ENCODE data around the gene ZC3H12A. TPM values are rescaled to one million over a fixed set of nuclear protein-coding genes. Genes with fewer than 3 reads are reported as not detected.
A peak's percentile ranks its signal among the peaks of the same experiment; 100 is the strongest.

ZC3H12A gene
- total and polyA plus RNA-seq, 2 donors (not counting 1 experiment from before 2014, with no cell fraction given) = 73.0 to 170 TPM

DNA sequence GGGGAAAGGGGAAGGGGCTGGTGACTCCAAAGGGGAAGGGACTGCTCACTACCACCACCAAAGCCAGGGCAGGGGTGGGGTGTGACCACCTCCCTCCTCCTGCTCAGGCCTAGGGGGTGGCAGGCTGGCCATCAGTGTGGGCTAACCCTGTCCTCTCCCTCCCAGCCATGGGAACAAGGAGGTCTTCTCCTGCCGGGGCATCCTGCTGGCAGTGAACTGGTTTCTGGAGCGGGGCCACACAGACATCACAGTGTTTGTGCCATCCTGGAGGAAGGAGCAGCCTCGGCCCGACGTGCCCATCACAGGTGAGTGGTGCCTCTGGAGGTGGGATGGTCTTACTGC lies 5.7 kb downstream of the ZC3H12A start:
- H3K9me3 ChIP-seq (ENCODE audit: control extremely low read depth in 1 of 3, control insufficient read depth in 2 of 3, insufficient read depth in 1 of 3, low read length in 2 of 3) = no peaks in the 10 kb centered on the region
- H3K79me2 ChIP-seq (ENCODE audit: control insufficient read depth, insufficient read depth, low read length) = peaks cover 72% of the 10 kb centered on the region
- no peak for ATAC-seq (ENCODE audit: low read depth)
- H3K4me3 ChIP-seq (ENCODE audit: control extremely low read depth in 1 of 5, extremely low read depth in 1 of 5, insufficient read depth in 1 of 5, low read depth in 2 of 5, low read length in 4 of 5) = peak overlapping the region in 4 of 5 experiments; percentile 94 to 99 (median 98)
- Mint-ChIP-seq H3K27ac (peak overlapping the region; percentile 98), H3K9me3 (ENCODE audit: insufficient read depth) (no peaks in the 10 kb centered on the region), H3K4me1 (peaks cover 59% of the 10 kb centered on the region), H3K27me3 (no peaks in the 10 kb centered on the region), H3K4me3 (peak overlapping the region; percentile 100)
- no peaks in the 10 kb centered on the region for H3K27me3 ChIP-seq (replicated peaks in 1 of 4; ENCODE audit: control extremely low read depth in 1 of 4, control insufficient read depth in 3 of 4, insufficient read depth in 4 of 4, low read length in 3 of 4)
- ChIA-PET POLR2A (interaction anchor here (1.1 to 1.2 kb wide), 2 partner anchors 7 to 35 kb away, joined by 3 to 6 read pairs; partner anchors contain the start of gene MEAF6), CTCF (interaction anchor here (2.2 to 22.3 kb wide), 4 partner anchors 8 to 35 kb away, joined by 7 to 690 read pairs (median 114); partner anchors contain the start of gene MEAF6)
- H3K4me2 ChIP-seq (replicated peaks; ENCODE audit: low read depth, low read length, poor library complexity, severe bottlenecking) = peak overlapping the region; percentile 92
- H4K20me1 ChIP-seq (ENCODE audit: control insufficient read depth, insufficient read depth, low read length, poor library complexity, severe bottlenecking) = peaks cover 92% of the 10 kb centered on the region
- no peak for DNase-seq
- H3K27ac ChIP-seq (ENCODE audit: low read length in 2 of 2) = peak overlapping the region; percentile 96 to 97
- WGBS (ENCODE audit: insufficient coverage) = 85% methylated on average over 4 of the region's 5 CpGs
- peak overlapping the region; percentile 96 for H3K9ac ChIP-seq (ENCODE audit: low read length)
- H3K36me3 ChIP-seq (replicated peaks in 1 of 2; ENCODE audit: control extremely low read depth in 1 of 2, control insufficient read depth in 1 of 2, extremely low read depth in 1 of 2, insufficient read depth in 2 of 2, low read length in 1 of 2) = peaks cover 0 to 90% of the 10 kb centered on the region in 2 experiments
- intact Hi-C loops (cut with micrococcal nuclease) = no loop called here
- H3K4me1 ChIP-seq (ENCODE audit: control insufficient read depth in 2 of 2, insufficient read depth in 2 of 2, low read length in 2 of 2) = peaks cover 32 to 66% of the 10 kb centered on the region in 2 donors
- TF ChIP-seq, protein P1, sequence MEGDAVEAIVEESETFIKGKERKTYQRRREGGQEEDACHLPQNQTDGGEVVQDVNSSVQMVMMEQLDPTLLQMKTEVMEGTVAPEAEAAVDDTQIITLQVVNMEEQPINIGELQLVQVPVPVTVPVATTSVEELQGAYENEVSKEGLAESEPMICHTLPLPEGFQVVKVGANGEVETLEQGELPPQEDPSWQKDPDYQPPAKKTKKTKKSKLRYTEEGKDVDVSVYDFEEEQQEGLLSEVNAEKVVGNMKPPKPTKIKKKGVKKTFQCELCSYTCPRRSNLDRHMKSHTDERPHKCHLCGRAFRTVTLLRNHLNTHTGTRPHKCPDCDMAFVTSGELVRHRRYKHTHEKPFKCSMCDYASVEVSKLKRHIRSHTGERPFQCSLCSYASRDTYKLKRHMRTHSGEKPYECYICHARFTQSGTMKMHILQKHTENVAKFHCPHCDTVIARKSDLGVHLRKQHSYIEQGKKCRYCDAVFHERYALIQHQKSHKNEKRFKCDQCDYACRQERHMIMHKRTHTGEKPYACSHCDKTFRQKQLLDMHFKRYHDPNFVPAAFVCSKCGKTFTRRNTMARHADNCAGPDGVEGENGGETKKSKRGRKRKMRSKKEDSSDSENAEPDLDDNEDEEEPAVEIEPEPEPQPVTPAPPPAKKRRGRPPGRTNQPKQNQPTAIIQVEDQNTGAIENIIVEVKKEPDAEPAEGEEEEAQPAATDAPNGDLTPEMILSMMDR (IDR thresholded peaks at IDR 0.05) = no peak
- TF ChIP-seq EZH2 (IDR thresholded peaks at IDR 0.05; ENCODE audit: borderline replicate concordance, insufficient read depth, low read depth, low read length, poor library complexity, severe bottlenecking) = no peak
- H2AFZ ChIP-seq (ENCODE audit: insufficient read depth, low read depth, low read length, poor library complexity, severe bottlenecking) = no peak overlapping the region

DNA sequence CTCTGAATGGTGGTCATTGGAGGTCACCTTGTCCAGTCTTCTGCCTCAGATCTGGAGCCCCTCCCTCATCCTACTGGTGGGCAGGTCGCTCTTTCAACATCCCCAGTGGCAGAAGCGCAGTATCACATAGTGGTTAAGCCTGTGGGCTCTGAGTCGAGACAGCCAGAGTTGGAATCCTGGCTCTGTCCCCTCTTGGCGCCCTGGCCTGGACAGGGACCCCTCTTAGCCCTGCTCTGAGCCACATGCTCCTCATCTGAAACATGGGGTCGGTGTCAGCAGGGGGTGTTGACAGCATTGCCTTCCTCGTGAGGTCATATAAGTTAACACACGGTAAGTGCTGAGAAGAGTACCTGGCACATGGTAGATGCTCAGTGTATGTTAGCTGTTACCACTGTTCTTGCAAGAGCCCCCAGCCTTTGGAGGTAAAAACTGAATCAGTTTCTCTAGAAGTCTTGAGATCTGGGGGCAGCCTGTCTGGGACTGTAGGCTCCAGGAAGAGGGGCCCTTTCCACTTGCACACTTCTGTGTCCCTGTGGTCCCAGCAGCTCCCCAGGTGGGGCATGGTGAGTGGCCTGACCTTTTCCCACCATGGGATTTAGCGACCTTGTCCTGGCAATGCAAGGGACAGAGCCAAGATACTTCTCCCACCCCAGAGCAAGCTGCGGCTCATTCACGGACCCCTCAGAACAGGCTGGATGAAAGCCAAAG lies 6.4 kb downstream of the ZC3H12A start:
- POLR2A ChIA-PET = no interaction called here
- Mint-ChIP-seq H3K27ac (peak overlapping the region; percentile 98), H3K4me3 (peak overlapping the region; percentile 100), H3K9me3 (ENCODE audit: insufficient read depth) (no peaks in the 10 kb centered on the region), H3K27me3 (no peaks in the 10 kb centered on the region), H3K4me1 (peaks cover 58% of the 10 kb centered on the region)
- peak overlapping the region; percentile 92 for H3K4me2 ChIP-seq (replicated peaks; ENCODE audit: low read depth, low read length, poor library complexity, severe bottlenecking)
- H3K4me3 ChIP-seq (ENCODE audit: control extremely low read depth in 1 of 5, extremely low read depth in 1 of 5, insufficient read depth in 1 of 5, low read depth in 2 of 5, low read length in 4 of 5) = no peak overlapping the region
- H3K4me1 ChIP-seq (ENCODE audit: control insufficient read depth in 2 of 2, insufficient read depth in 2 of 2, low read length in 2 of 2) = peaks cover 32 to 60% of the 10 kb centered on the region in 2 donors
- 98% methylated on average over 8 of the region's 10 CpGs for WGBS (ENCODE audit: insufficient coverage)
- no peaks in the 10 kb centered on the region for H3K27me3 ChIP-seq (replicated peaks in 1 of 4; ENCODE audit: control extremely low read depth in 1 of 4, control insufficient read depth in 3 of 4, insufficient read depth in 4 of 4, low read length in 3 of 4)
- CTCF ChIA-PET = interaction anchor here (22.3 kb wide), 1 partner anchor 26 kb away, joined by 690 read pairs; no protein-coding TSS in a partner anchor
- TF ChIP-seq EZH2 (IDR thresholded peaks at IDR 0.05; ENCODE audit: borderline replicate concordance, insufficient read depth, low read depth, low read length, poor library complexity, severe bottlenecking) = no peak
- TF ChIP-seq, protein P1 (IDR thresholded peaks at IDR 0.05) = no peak
- H4K20me1 ChIP-seq (ENCODE audit: control insufficient read depth, insufficient read depth, low read length, poor library complexity, severe bottlenecking) = peaks cover 86% of the 10 kb centered on the region
- H3K79me2 ChIP-seq (ENCODE audit: control insufficient read depth, insufficient read depth, low read length) = peaks cover 65% of the 10 kb centered on the region
- ATAC-seq (ENCODE audit: low read depth) = no peak
- H2AFZ ChIP-seq (ENCODE audit: insufficient read depth, low read depth, low read length, poor library complexity, severe bottlenecking) = no peak overlapping the region
- peak overlapping the region; percentile 96 to 97 for H3K27ac ChIP-seq (ENCODE audit: low read length in 2 of 2)
- no peak overlapping the region for H3K9ac ChIP-seq (ENCODE audit: low read length)
- peaks cover 0 to 89% of the 10 kb centered on the region in 2 experiments for H3K36me3 ChIP-seq (replicated peaks in 1 of 2; ENCODE audit: control extremely low read depth in 1 of 2, control insufficient read depth in 1 of 2, extremely low read depth in 1 of 2, insufficient read depth in 2 of 2, low read length in 1 of 2)
- no peak for DNase-seq
- intact Hi-C loops (cut with micrococcal nuclease) = no loop called here
- no peaks in the 10 kb centered on the region for H3K9me3 ChIP-seq (ENCODE audit: control extremely low read depth in 1 of 3, control insufficient read depth in 2 of 3, insufficient read depth in 1 of 3, low read length in 2 of 3)
